HG03159 (cell line): Measurements from ENCODE around the gene MSH5.
"Not testable (repeated sequence)": the region's sequence is repeated elsewhere in the genome, so short reads cannot be mapped to it uniquely, and the experiment has no call there.

Experiments used
- ATAC-seq: cut with Tn5 transposase; IDR thresholded peaks from one replicate; pipeline ENCODE4 v1.9.1; 2021; ENCODE audit warnings: mild to moderate bottlenecking, moderate library complexity; ENCODE audit not compliant: unreplicated experiment

Gene MSH5

DNA sequence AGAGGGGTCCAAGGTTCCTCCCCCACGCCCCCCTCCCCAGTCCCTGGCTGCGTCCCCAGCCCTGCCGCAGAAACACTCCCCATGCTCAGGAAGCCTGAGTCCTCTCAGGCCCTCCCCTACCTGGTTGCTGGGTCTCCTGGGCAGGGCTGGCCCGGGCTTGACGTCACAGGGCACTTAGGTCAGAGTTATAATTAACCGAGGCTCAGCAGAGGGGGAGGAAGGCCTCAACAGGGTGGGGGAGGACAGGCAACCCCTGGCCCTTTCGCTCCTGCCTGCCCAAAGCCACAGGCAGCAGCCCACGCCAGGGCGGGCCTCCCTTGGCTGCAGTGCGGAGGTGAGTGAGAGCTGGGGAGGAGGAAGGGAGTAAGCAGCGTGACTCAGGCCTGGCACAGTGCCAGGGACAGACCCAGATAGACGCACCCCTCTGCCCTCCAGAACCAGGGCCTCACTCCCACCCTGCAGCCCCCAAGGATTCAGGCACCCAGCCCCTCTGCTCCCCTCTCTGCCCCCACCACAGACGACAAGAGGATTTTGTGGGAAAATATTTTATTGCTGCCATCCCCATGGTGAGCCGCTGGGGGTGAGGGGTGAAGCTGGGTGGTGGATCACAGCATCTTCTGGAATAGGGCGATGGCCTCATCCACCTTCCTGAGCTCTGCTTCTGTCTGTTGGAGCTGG lies 37.3 kb downstream of the MSH5 start, which contains the start of gene VWA7:
Gene VWA7 (minus strand): TSS at position 340 of the 678 bp plus-strand sequence. CDS start 549 bp downstream, outside the sequence.
- ATAC-seq = peak; percentile 54

DNA sequence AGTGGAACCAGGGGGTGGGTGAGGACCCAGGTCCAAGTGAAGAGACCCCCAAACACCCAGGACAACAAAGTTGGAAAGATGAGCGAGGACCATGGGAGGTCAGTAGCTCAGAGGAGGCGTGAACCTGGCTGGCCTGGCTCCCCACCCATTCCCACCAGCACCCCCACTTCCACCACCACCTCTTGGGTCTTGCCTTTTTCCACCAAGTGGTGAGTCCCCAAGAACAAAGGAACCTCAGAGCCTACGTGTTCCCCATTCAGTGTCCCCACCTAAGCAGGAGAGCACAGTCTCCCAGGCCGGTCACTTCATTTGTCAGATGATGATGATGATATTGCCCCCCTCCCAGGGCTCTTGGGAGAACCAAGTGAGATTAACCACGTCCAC lies 37.9 kb downstream of the MSH5 start:
- ATAC-seq = no peak

DNA sequence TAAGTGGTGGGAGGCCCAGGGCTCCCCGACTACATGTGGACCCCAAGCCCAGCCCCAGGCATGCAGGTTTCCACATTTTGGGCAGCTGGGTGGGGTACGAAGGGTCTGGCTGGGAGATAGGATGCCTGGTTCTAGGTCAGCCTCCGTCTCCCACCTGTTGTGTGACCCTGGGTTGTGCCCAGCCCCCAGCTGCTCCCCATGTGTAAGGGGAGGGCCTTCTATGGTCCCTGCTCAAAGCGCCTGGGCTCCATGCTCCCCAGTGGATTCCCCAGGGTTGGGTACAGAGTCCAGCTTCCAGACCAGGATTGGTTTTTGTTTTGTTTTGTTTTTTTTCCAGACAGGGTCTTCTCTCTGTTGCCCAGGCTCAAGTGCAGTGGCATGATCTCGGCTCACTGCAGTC lies 38.4 kb downstream of the MSH5 start:
- ATAC-seq = no peak

- no peak for ATAC-seq
Observed at GRCh38 chr6:31778999-31779885, 39.4 kb downstream of the MSH5 start.

DNA sequence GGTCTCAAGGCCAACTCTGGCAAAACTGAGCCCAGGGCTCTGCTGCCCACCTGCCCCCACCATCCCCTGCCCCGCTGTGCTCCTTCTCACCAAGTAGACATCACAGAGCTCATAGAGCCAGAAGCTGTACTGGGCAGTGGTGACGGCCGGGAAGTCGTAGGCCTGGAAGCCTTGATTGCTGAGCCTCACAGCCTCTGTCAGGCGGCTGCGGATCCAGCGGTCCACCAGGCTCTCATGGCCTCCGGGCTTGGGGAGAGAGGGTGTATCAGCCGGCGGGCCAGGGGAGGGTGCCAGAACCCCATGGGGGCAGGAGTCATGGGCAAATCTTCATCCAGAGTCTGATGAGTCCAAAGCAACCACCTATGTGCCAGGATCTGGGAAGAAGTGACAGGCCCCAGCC lies 40.1 kb downstream of the MSH5 start:
- no peak for ATAC-seq

GRCh38 chr6:31780507-31781243 lies 40.9 kb downstream of the MSH5 start:
- ATAC-seq = no peak

DNA sequence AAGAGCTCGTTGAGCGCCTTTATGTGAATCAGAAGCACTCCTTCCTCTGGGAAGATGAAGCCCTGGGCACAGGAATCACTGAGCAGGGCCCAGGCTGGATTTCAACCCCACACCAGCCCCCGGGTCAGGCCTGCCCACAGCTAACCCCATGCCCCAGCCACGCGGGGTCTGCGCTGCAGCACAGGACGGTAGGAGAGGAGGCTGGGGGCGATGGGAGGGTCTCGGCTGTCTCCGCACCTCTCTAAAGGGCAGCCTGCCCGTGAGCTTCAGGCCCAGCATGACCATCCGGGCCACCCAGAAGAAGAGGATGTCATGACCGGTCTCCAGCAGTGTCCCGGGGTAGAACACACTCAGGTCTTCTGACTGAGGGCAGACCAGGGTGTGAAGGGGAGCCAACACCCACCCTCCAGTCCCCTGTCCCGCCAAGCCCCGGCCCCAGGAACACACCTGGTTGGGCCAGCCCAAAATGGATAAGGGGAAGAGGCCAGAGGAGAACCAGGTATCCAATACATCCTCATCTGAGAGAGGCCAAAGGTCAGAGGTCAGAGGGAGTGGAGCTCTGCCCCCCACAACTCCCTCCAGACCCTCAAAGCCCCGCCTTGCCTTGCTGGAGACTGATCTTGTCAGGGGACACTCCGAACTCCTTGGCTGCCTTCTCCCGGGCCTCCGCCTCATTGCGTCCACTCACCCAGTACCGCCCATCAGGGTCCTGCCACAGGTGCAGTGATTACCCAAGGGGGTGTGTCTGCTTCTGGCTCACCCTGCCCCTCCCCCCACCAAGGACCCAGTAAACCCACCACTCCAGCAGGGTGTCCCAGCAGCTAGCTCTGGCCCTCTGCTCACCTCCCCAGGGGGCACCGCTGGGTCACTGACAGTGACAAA lies 41.7 kb downstream of the MSH5 start:
- ATAC-seq = no peak

DNA sequence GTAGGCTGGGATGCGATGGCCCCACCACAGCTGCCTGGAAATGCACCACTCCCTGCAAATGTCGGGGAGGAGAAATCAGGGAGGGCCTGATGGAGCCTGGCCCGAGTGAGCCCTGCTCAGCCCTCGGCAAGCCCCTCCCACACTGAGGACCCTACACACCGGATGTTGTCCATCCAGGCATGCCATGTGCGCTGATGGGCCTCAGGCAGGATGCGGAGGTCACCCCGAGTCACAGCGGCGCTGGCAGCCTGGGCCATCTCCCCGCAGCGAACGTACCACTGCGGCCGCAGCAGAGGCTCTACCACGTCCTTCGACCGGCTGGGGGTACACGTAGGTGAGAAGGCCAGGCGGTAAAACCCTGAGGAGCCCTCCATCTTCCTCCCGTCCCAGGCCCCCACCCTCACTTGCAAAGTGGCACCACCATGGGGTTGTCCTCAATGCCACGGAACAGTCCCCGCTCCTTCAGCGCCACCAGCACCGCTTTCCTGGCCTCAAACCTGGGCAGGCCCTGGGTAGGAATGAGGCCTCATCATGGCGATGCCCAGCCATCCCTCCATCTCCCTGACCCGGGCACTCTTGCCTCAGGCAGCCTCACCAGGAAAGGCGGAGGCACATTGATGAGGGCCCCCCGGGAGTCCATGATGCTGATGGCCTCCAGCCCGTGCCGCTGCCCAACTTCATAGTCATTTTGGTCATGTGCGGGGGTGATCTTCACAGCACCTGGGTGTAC lies 42.5 kb downstream of the MSH5 start:
- no peak for ATAC-seq

- no peak for ATAC-seq
Observed at GRCh38 chr6:31784098-31784925, 44.5 kb downstream of the MSH5 start.

GRCh38 chr6:31785475-31785874 lies 45.7 kb downstream of the MSH5 start:
- no peak for ATAC-seq

GRCh38 chr6:31791324-31792089 lies 51.7 kb downstream of the MSH5 start:
- ATAC-seq = no peak

GRCh38 chr6:31792090-31792374 lies 52.2 kb downstream of the MSH5 start:
- ATAC-seq = no peak

- no peak for ATAC-seq
Observed at GRCh38 chr6:31792761-31793171, 53.0 kb downstream of the MSH5 start.

DNA sequence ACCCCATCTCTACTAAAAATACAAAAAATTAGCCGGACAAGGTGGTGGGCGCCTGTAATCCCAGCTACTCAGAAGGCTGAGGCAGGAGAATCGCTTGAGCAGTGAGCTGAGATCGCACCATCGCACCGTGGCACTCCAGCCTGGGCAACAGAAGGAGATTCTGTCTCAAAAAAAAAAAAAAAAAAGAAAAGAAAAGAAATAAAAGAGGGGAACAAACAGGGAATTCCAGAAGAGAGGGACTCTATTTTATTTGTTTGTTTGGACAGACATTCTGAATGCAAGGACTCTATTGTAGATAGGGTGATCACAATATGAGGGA lies 54.1 kb downstream of the MSH5 start:
- ATAC-seq = not testable (repeated sequence)

GRCh38 chr6:31794294-31794865 lies 54.6 kb downstream of the MSH5 start:
- no peak for ATAC-seq

DNA sequence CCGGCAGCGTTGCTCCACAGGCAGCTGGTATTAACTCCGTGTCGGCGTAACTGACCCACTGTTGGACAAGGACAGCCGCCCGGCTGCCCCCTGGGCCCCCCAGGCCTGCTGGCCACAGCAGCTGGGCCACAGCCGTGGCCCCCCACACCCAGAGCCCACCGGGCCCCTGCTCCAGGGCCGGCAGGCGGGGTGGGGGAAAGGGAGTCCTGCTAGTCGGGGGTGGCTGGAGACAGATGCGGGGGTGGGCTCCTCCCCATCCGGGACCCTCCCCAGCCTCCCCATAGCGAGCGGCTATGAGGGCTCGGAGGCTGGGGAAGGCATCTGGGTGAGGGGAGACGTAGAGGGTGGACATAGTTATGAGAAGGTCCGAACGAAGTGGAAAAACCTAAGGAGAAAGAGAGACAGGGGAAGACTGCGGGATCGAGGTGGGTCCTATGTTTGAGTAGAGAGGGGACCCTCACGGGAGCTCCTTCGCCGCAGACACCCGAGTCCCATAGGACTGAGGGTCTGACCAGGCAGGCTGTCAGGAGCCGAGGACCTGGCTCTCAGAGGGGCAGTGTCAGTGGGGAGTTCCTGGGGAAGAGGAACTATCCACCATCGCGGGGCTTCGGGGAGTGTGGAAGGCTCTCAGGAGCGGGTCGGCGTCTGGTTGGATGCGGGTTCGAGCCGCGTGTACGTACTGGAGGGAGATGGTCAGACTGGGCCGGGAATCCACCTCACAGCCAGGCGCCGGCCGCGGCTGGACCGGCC lies 55.2 kb downstream of the MSH5 start:
- no peak for ATAC-seq

DNA sequence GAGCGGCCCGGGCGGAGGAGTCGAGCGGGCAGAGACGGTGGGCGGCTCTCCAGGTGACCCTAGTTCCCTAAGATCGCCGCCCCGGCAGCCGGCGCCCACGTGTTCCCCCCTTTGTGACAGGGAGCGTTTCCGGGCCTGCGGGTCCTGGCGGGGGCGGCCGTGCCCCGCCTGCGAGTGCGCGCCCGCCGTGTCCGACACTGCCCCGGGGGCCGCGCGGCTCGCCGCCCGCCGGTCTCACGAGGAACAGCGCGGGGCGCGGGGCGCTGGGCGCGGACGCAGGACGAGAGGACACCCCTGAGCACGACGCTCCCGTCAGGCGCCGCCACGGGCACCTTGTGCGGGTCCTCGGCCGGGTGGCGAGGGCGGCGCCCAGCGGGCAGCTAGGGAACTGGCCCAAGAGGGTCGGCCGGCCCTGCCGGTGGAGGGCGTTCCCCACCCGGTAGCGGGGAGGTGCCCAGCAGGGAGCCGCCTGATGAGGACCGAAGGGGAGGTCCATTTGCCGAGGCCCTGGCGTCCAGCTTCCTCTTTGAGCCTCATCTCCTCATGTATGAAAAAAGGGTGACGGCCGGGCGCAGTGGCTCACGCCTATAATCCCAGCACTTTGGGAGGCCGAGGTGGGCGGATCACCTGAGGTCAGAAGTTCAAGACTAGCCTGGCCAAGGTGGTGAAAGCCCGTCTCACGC lies 56.0 kb downstream of the MSH5 start, which contains the start of gene VARS1:
Gene VARS1 (minus strand): TSS at position 137 of the 683 bp plus-strand sequence. CDS start 535 bp downstream, outside the sequence.
- ATAC-seq = peak; percentile 74
